ENCODE results near the gene CAPZB. TPM values are rescaled to one million over a fixed set of nuclear protein-coding genes. Genes with fewer than 3 reads are reported as not detected.
A peak's percentile ranks its signal among the peaks of the same experiment; 100 is the strongest.

Gene CAPZB
- total and polyA plus RNA-seq, 11 donors, result 77.8 to 348 (median 237) TPM

GRCh38 chr1:19324665-19324990, 160.7 kb downstream of the CAPZB start:
- WGBS, 4 donors, result 96 to 98% (median 97%) methylated on average over 7 to 9 of the region's 9 CpGs
- Histone ChIP-seq H3K27ac (no peak overlapping the region), H3K27me3 (no peaks in the 10 kb centered on the region), H3K36me3 (peaks cover 0 to 79% (median 58%) of the 10 kb centered on the region in 9 donors), H3K9me3 (no peaks in the 10 kb centered on the region), H3K4me1 (no peaks in the 10 kb centered on the region), H3K4me3 (no peak overlapping the region)
- intact Hi-C loops (cut with DNase I), result no loop called here
- no peak for ATAC-seq
- DNase-seq, result peak in 1 of 5 donors; percentile 4
- TF ChIP-seq CTCF (IDR thresholded peaks at IDR 0.05) (no peak), POLR2A (IDR thresholded peaks at IDR 0.05) (no peak)

- peaks cover 0 to 78% (median 60%) of the 10 kb centered on the region in 9 donors for H3K36me3 ChIP-seq
- H3K4me3 ChIP-seq, result no peak overlapping the region
- intact Hi-C loops (cut with DNase I), result no loop called here
Observed at GRCh38 chr1:19323987-19324664, 161.2 kb downstream of the CAPZB start.

DNA sequence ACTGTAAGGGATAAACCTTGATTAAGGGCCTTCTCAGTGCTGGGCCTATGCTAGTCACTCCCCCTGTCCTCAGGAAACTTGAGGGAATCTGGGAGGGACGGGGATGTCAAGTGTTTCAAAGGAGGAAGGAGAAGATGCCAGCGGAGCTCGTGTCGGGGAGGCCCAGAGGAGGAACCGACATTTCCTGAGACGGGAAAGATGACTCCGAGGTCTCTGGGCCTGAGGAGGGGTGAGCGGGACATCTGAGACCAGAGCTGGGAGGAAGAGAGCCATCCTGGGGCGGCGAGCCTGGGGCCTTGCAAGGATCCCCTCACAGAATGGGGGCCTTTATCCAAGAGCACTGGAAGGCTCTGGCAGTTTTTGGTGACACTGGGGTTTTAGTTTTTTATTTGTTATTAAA, 162.9 kb downstream of the CAPZB start:
- no peak overlapping the region for H3K4me3 ChIP-seq
- no peaks in the 10 kb centered on the region for H3K9me3 ChIP-seq
- TF ChIP-seq CTCF (IDR thresholded peaks at IDR 0.05) (no peak), POLR2A (IDR thresholded peaks at IDR 0.05) (no peak)
- H3K27ac ChIP-seq, result no peak overlapping the region
- ATAC-seq (no peak), DNase-seq (peak in 1 of 5 donors; percentile 47)
- no peaks in the 10 kb centered on the region for H3K4me1 ChIP-seq
- intact Hi-C loops (cut with DNase I), result no loop called here
- peaks cover 0 to 75% (median 61%) of the 10 kb centered on the region in 9 donors for H3K36me3 ChIP-seq
- no peaks in the 10 kb centered on the region for H3K27me3 ChIP-seq
- 55 to 72% (median 64%) methylated on average over 9 to 10 of the region's 10 CpGs for WGBS, 4 donors

More at GRCh38 chr1:19323987-19324664, 161.2 kb downstream of the CAPZB start:
- TF ChIP-seq POLR2A (IDR thresholded peaks at IDR 0.05) (no peak), CTCF (IDR thresholded peaks at IDR 0.05) (no peak)
- 80 to 92% (median 84%) methylated on average over 18 to 23 of the region's 23 CpGs for WGBS, 4 donors
- no peaks in the 10 kb centered on the region for H3K9me3 ChIP-seq
- peak in 1 of 5 donors; percentile 53 for DNase-seq
- no peaks in the 10 kb centered on the region for H3K27me3 ChIP-seq
- ATAC-seq, result no peak
- H3K27ac ChIP-seq, result no peak overlapping the region
- no peaks in the 10 kb centered on the region for H3K4me1 ChIP-seq

DNA sequence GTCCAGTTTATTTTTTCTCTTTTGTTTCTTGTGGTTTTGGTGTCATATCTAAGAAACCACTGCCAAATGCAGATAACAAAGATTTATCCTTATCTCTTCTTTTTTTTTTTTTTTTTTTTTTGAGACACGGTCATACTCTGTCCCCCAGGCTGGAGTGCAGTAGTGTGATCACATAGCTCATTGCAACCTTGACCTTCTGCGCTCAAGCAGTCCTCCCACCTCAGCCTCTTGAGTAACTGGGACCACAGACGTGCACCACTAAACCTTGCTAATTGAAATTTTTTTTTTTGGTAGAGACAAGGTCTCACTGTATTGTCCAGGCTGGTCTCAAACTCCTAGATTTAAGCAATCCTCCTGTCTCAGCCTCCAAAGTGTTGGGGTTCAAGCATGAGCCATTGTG, 164.3 kb downstream of the CAPZB start:
- DNase-seq, result no peak
- TF ChIP-seq CTCF (IDR thresholded peaks at IDR 0.05) (no peak), POLR2A (IDR thresholded peaks at IDR 0.05) (no peak)
- peaks cover 0 to 3% (median 0%) of the 10 kb centered on the region in 12 donors for H3K4me1 ChIP-seq
- no peak overlapping the region for H3K4me3 ChIP-seq
- H3K36me3 ChIP-seq, result peaks cover 0 to 62% (median 49%) of the 10 kb centered on the region in 9 donors
- WGBS, 4 donors, result 92 to 96% (median 93%) methylated on average over 3 of the region's 3 CpGs
- intact Hi-C loops (cut with DNase I), result no loop called here
- no peaks in the 10 kb centered on the region for H3K9me3 ChIP-seq
- H3K27me3 ChIP-seq, result no peaks in the 10 kb centered on the region
- no peak for ATAC-seq
- no peak overlapping the region for H3K27ac ChIP-seq
